IMR-90 (cell line): Measurements from ENCODE around the gene PEX5L.

Experiments used
- CEBPB ChIP-seq: IDR thresholded peaks from 2 replicates; pipeline ENCODE4 v1.6.1; 2012; ENCODE audit warnings: low read depth, low read length, improper control_type of control experiment
- CHD1 ChIP-seq: IDR thresholded peaks from 2 replicates; pipeline ENCODE4 v1.6.1; 2012; ENCODE audit warnings: low read depth, low read length, improper control_type of control experiment
- CTCF ChIP-seq: conservative IDR thresholded peaks from 2 replicates; pipeline ENCODE4 v1.5.1; 2012; ENCODE audit warnings: mild to moderate bottlenecking, low read depth, low read length, improper control_type of control experiment
- ELK1 ChIP-seq: fragments of 150-350 bp; IDR thresholded peaks from 2 replicates; pipeline ENCODE4 v1.6.1; 2016; ENCODE audit warnings: low read depth, mild to moderate bottlenecking, low read length, moderate library complexity, borderline replicate concordance
- FOS ChIP-seq: fragments of 150-350 bp; IDR thresholded peaks from 2 replicates; pipeline ENCODE4 v1.6.1; 2016; ENCODE audit warnings: low read depth, low read length
- MAFK ChIP-seq: IDR thresholded peaks from 2 replicates; pipeline ENCODE4 v1.6.1; 2012; ENCODE audit warnings: low read depth, low read length, improper control_type of control experiment
- MAZ ChIP-seq: IDR thresholded peaks from 2 replicates; pipeline ENCODE4 v1.6.1; 2012; ENCODE audit warnings: low read depth, mild to moderate bottlenecking, low read length, improper control_type of control experiment, moderate library complexity, borderline replicate concordance
- MXI1 ChIP-seq: IDR thresholded peaks from 2 replicates; pipeline ENCODE4 v1.6.1; 2012; ENCODE audit warnings: low read depth, mild to moderate bottlenecking, low read length, moderate library complexity, borderline replicate concordance
- POLR2A ChIP-seq: IDR thresholded peaks from 2 replicates; pipeline ENCODE4 v1.6.1; 2012; ENCODE audit warnings: mild to moderate bottlenecking, low read depth, low read length
- RAD21 ChIP-seq: IDR thresholded peaks from 2 replicates; pipeline ENCODE4 v1.6.1; 2012; ENCODE audit warnings: low read length, improper control_type of control experiment
- RCOR1 ChIP-seq: IDR thresholded peaks from 2 replicates; pipeline ENCODE4 v1.6.1; 2012; ENCODE audit warnings: mild to moderate bottlenecking, low read length, improper control_type of control experiment; ENCODE audit not compliant: insufficient replicate concordance
- RFX5 ChIP-seq: IDR thresholded peaks from 2 replicates; pipeline ENCODE4 v1.8.0; 2012; ENCODE audit warnings: low read depth, mild to moderate bottlenecking, low read length, moderate library complexity
- SMC3 ChIP-seq: fragments of 150-350 bp; IDR thresholded peaks from 2 replicates; pipeline ENCODE4 v1.6.1; 2016; ENCODE audit warnings: low read depth, mild to moderate bottlenecking, antibody characterized with exemption, low read length, moderate library complexity
- TF ChIP-seq, protein P1 (sequence below): fragments of 150-350 bp; IDR thresholded peaks from 2 replicates; pipeline ENCODE4 v1.6.1; 2017; ENCODE audit warnings: mild to moderate bottlenecking, antibody characterized with exemption, low read length, low read depth

GRCh38 chr3:179964890-179965289 lies 71.8 kb downstream of the PEX5L start:
- TF ChIP-seq CTCF (no peak), RAD21 (no peak), CHD1 (no peak), MAFK (no peak), POLR2A (no peak), RFX5 (no peak), SMC3 (no peak), MAZ (no peak), FOS (no peak), MXI1 (no peak), CEBPB (no peak), RCOR1 (no peak), ELK1 (no peak)
- TF ChIP-seq, protein P1, sequence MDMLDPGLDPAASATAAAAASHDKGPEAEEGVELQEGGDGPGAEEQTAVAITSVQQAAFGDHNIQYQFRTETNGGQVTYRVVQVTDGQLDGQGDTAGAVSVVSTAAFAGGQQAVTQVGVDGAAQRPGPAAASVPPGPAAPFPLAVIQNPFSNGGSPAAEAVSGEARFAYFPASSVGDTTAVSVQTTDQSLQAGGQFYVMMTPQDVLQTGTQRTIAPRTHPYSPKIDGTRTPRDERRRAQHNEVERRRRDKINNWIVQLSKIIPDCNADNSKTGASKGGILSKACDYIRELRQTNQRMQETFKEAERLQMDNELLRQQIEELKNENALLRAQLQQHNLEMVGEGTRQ, result no peak
